Smooth muscle cell of the brain vasculature (primary cell): ENCODE data around the gene TMOD4.

Source experiments
- DNase-seq: peaks from one replicate; pipeline ENCODE4 v3.0.0-alpha.2; 2012; ENCODE audit warnings: low read depth, low spot score

TMOD4 gene

GRCh38 chr1:151176514-151177045 lies 799 bp upstream of the TMOD4 start:
- no peak for DNase-seq

GRCh38 chr1:151175041-151175741 lies 590 bp downstream of the TMOD4 start:
- DNase-seq, result no peak

- DNase-seq, result no peak
These were observed 4.6 kb downstream of the TMOD4 start for GRCh38 chr1:151171190-151171589.

- no peak for DNase-seq
These were observed 8.7 kb downstream of the TMOD4 start for GRCh38 chr1:151167116-151167515.

- no peak for DNase-seq
These were observed 9.2 kb downstream of the TMOD4 start for GRCh38 chr1:151166505-151166956.

- peak; percentile 96 for DNase-seq
These were observed 9.9 kb downstream of the TMOD4 start, which contains the start of the genes LYSMD1 and SCNM1 for GRCh38 chr1:151165738-151166504. Gene LYSMD1 (minus strand): TSS chr1:151165902. CDS start chr1:151165258, 644 bp downstream. Gene SCNM1 (plus strand): TSS chr1:151166144. CDS start chr1:151166153, 9 bp downstream.

GRCh38 chr1:151165281-151165737 lies 10.5 kb downstream of the TMOD4 start:
- no peak for DNase-seq

- no peak for DNase-seq
These were observed 11.0 kb downstream of the TMOD4 start for GRCh38 chr1:151164732-151165280.

GRCh38 chr1:151159373-151159772 lies 16.4 kb downstream of the TMOD4 start:
- DNase-seq, result no peak

- no peak for DNase-seq
These were observed 17.0 kb downstream of the TMOD4 start for GRCh38 chr1:151158751-151159251.

GRCh38 chr1:151158326-151158725 lies 17.5 kb downstream of the TMOD4 start:
- DNase-seq, result no peak

- no peak for DNase-seq
These were observed 18.7 kb downstream of the TMOD4 start for GRCh38 chr1:151157067-151157531.

- DNase-seq, result no peak
These were observed 19.3 kb downstream of the TMOD4 start, which contains the start of gene TNFAIP8L2 for GRCh38 chr1:151156515-151156819. Gene TNFAIP8L2 (plus strand): TSS chr1:151156649. CDS start chr1:151158698, 2,049 bp downstream.

GRCh38 chr1:151147665-151148064 lies 28.1 kb downstream of the TMOD4 start:
- DNase-seq, result no peak

GRCh38 chr1:151147132-151147503 lies 28.7 kb downstream of the TMOD4 start:
- DNase-seq, result no peak

GRCh38 chr1:151146412-151147131 lies 29.2 kb downstream of the TMOD4 start, which contains the start of gene SEMA6C:
Gene SEMA6C (minus strand): TSS chr1:151146631. CDS start chr1:151142621, 4,010 bp downstream.
- DNase-seq, result peak; percentile 75

GRCh38 chr1:151146072-151146411 lies 29.7 kb downstream of the TMOD4 start:
- no peak for DNase-seq

GRCh38 chr1:151145304-151146071 lies 30.3 kb downstream of the TMOD4 start:
- DNase-seq, result no peak

GRCh38 chr1:151144474-151145303 lies 31.1 kb downstream of the TMOD4 start:
- no peak for DNase-seq

GRCh38 chr1:151143986-151144385 lies 31.8 kb downstream of the TMOD4 start:
- DNase-seq, result no peak
